ENCODE results near the gene BIRC6.

The BIRC6 gene

GRCh38 chr2:32562906-32563305 is 206.1 kb downstream of the BIRC6 start:
- no peak for DNase-seq (ENCODE audit: low read depth)
- TF ChIP-seq, protein P1, sequence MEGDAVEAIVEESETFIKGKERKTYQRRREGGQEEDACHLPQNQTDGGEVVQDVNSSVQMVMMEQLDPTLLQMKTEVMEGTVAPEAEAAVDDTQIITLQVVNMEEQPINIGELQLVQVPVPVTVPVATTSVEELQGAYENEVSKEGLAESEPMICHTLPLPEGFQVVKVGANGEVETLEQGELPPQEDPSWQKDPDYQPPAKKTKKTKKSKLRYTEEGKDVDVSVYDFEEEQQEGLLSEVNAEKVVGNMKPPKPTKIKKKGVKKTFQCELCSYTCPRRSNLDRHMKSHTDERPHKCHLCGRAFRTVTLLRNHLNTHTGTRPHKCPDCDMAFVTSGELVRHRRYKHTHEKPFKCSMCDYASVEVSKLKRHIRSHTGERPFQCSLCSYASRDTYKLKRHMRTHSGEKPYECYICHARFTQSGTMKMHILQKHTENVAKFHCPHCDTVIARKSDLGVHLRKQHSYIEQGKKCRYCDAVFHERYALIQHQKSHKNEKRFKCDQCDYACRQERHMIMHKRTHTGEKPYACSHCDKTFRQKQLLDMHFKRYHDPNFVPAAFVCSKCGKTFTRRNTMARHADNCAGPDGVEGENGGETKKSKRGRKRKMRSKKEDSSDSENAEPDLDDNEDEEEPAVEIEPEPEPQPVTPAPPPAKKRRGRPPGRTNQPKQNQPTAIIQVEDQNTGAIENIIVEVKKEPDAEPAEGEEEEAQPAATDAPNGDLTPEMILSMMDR (conservative IDR thresholded peaks at IDR 0.05; ENCODE audit: low read depth, low read length), result no peak
- H3K4me3 ChIP-seq (ENCODE audit: low read length), result no peak overlapping the region

- no peak for DNase-seq (ENCODE audit: low read depth)
- TF ChIP-seq, protein P1 (conservative IDR thresholded peaks at IDR 0.05; ENCODE audit: low read depth, low read length), result no peak
- no peak overlapping the region for H3K4me3 ChIP-seq (ENCODE audit: low read length)
Measured at GRCh38 chr2:32564417-32565035, 207.7 kb downstream of the BIRC6 start.

GRCh38 chr2:32565902-32566301 is 209.1 kb downstream of the BIRC6 start:
- TF ChIP-seq, protein P1 (conservative IDR thresholded peaks at IDR 0.05; ENCODE audit: low read depth, low read length), result no peak
- H3K4me3 ChIP-seq (ENCODE audit: low read length), result no peak overlapping the region
- DNase-seq (ENCODE audit: low read depth), result no peak

- TF ChIP-seq, protein P1 (conservative IDR thresholded peaks at IDR 0.05; ENCODE audit: low read depth, low read length), result no peak
- DNase-seq (ENCODE audit: low read depth), result no peak
- no peak overlapping the region for H3K4me3 ChIP-seq (ENCODE audit: low read length)
Measured at GRCh38 chr2:32572030-32572429, 215.2 kb downstream of the BIRC6 start.

- DNase-seq (ENCODE audit: low read depth), result no peak
Measured at GRCh38 chr2:32572737-32573136, 215.9 kb downstream of the BIRC6 start.

DNA sequence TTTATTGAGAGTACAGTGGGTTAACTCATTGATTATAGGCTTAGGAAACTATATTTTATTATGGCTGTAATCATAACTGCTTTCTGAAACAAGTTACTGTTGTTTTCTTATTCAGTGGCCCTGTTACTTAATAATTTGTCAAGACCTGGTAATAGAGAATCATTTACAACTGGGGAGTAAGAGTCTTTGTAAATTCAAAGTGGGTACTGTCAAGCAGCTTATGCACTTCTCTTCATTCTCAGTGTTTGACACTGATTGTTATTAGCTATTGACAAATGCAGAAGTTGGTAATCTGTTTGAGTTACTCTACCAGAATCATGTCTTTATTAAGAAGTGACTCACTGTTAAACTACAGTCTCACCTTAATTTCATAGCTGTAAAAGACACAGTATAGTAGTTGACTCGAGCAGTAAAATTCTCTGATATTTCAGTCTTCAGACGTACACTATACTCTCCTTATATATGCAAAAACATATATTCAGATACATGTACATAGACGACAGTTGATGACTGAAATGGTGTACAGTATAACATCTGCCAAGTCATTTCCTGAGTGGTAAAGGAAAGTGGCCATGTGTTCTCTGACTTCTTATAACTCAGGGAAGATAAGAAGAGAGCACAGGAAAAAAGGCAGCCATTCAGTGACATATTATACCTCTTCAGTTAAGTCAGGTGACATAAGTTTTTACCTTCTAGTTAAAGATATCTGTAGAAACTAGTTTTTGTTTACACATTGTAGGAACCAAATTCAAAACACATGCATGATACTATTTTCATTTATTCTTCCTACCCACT is 235.0 kb downstream of the BIRC6 start:
- H3K4me3 ChIP-seq (ENCODE audit: low read length), result no peak overlapping the region
- DNase-seq (ENCODE audit: low read depth), result no peak
- TF ChIP-seq, protein P1 (conservative IDR thresholded peaks at IDR 0.05; ENCODE audit: low read depth, low read length), result no peak

More at GRCh38 chr2:32572737-32573136, 215.9 kb downstream of the BIRC6 start:
- TF ChIP-seq, protein P1 (conservative IDR thresholded peaks at IDR 0.05; ENCODE audit: low read depth, low read length), result no peak
- no peak overlapping the region for H3K4me3 ChIP-seq (ENCODE audit: low read length)

DNA sequence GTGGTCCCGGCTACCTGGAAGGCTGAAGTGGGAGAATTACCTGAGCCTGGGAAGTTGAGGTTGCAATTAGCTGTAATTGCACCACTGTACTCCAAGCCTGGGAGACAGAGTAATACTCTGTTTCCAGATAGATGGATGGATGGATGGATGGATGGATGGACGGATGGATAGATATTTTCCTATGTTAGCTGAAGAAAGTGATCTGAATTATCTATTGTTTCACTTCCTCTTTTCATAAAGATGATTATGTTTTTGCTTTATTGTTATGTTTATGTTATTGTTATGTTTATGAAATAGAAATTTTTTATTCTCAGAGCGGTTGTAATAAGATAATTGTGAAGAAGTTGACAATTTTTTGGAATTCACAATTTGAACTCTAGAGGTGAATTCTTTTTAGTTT is 237.8 kb downstream of the BIRC6 start:
- TF ChIP-seq, protein P1 (conservative IDR thresholded peaks at IDR 0.05; ENCODE audit: low read depth, low read length), result no peak
- no peak for DNase-seq (ENCODE audit: low read depth)
- H3K4me3 ChIP-seq (ENCODE audit: low read length), result no peak overlapping the region

Measured in retinal pigment epithelial cell (primary cell).